NCI-H2029 (cell line): ENCODE measurements around the gene TNFRSF18.

Experiments
- DNase-seq: peaks from one replicate; lab custom pipeline; 2025; lab: John Stamatoyannopoulos, UW

TNFRSF18 gene

GRCh38 chr1:1164701-1165451 is 41.5 kb downstream of the TNFRSF18 start:
- peak; percentile 10 for DNase-seq

GRCh38 chr1:1164361-1164700 is 42.1 kb downstream of the TNFRSF18 start:
- DNase-seq = no peak

DNA sequence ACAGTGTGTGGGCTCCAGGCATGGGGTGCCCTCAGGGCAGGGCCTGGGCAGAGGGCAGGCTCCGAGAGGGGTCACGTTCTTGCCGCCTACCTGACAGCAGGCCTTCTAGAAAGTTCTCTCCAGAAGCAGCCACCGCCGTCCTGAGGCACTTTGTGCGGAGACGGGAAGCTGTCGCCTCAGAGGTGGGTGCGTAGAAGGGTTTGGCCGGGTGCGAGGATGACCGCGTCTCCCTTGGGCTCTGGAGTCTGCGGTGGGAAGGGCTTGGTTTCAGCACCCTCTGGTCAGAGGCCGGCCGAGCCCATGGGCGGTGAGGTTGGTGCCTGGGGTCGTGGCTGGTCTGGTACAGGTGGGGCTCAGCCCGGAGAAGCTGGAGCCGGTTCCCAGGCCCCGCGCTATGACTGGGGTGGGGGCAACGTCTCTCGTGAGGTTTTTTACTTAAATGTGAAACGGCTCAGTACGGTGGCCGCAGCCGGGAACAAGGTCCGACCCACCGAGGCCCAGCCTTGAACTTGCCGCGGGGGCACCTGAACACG is 42.8 kb downstream of the TNFRSF18 start:
- no peak for DNase-seq

GRCh38 chr1:1162597-1163537 is 43.5 kb downstream of the TNFRSF18 start:
- DNase-seq = peak; percentile 92

GRCh38 chr1:1161683-1162079 is 44.7 kb downstream of the TNFRSF18 start:
- no peak for DNase-seq

DNA sequence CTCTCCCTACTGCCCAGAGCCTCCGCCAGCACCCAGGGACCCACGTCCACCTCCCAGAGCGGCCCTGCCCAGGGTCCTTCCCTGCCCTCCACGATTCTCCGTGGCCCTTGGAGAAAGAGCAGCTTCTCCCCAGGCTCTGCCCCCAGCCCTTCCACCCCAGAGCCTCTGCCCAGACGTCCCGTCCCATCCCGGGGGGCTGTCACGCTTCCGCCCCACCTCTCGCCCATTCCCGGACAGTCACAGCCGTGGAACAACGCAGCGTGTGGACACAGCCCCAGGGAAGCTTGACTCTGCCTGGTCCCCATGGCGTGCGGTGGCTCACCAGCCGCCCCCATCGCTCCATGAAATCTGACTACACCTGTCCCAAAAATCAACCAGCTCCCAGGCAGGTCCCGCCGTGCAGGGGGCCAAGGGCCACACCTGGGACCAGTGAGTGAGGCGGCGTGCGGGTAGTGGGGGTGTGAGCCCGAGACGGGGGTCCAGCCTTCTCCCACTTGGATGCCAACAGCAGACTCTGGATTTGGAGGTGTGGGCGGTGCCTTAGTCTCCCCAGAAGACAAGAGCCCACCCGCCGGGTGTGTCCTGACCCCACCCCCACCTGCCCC is 45.2 kb downstream of the TNFRSF18 start:
- DNase-seq = no peak

- DNase-seq = no peak
Observed at GRCh38 chr1:1160281-1160930, 46.0 kb downstream of the TNFRSF18 start.

DNA sequence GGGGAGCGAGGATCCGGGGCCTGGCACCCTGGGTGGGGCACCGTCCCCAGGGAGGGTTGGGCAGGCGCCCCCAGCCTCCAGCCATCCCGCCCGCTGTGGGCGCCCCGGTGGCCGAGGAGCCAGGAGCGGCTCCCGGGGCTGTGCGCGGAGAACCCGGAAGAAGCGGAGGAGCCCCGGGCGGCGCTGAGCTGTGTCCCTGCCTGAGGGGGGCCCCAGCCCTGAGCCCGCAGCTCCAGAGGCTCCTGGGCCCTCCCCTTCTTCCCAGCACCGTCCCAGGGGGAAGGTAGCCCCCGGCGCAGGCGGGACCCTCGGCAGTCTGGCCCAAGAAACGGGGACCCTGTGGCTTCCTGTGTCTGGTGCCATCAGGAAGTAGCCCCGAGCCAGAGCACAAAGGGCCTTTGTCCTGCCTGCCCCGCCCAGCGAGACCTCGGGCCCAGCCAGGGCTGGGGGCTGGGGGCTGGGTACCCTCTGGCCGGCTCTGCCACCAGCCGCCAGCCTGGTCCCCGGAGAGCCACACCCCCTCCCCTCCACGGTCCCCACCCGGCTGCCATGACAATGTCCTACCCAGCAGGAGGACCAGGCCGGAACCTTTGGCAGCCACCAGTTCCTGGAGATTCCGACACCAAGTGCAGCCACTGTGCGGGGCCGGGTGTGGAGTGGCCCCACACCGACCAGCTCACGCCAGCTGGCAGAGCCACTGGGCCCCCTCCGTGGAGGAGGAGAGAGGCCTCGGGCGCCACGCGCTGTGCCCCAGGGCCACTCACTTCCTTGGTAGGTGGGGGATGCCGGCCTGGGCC is 48.3 kb downstream of the TNFRSF18 start:
- peak; percentile 32 for DNase-seq

- DNase-seq = peak; percentile 60
Observed at GRCh38 chr1:1157426-1157913, 48.9 kb downstream of the TNFRSF18 start.

- no peak for DNase-seq
Observed at GRCh38 chr1:1157033-1157365, 49.4 kb downstream of the TNFRSF18 start.

DNA sequence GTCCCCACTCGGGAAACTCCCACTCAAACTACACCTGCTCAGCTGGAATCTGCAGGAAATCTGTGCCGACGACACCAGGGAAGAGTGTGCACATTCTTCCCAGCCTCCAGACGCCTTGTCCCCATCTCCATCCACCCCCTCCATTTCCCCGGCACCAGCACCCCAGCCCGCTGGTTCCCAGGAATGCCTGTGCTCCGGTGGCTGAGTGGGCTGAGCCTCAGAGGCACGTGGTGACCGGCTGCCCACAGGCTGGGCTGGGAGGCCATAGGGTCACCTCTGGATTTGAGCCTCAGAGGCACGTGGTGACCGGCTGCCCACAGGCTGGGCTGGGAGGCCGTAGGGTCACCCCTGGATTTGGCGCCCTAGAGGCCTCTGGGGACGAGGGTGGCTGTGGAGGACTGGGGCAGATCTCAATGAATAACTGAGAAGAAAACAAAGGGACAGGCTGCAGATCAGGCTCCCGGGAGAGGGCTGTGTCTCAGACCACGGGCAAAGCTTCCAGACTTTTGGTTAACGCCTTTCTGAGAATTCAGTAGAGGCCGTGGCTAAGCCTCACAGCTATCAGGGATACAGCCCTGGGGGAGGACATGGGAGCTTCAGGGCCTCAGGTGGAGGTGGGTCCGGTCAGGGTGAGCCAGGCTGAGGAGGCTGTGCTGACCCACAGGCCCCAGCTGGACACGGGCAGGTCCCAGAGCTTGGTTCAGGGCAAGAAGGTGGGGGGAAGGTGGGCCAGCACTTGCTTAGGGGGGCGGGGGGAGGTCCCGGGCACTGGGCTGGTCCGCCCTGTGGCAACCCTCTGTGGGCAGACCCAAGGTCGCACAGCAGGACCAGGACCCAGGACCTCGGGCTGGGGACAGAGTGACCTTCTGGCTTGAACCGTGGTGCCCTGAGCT is 50.0 kb downstream of the TNFRSF18 start:
- DNase-seq = no peak

DNA sequence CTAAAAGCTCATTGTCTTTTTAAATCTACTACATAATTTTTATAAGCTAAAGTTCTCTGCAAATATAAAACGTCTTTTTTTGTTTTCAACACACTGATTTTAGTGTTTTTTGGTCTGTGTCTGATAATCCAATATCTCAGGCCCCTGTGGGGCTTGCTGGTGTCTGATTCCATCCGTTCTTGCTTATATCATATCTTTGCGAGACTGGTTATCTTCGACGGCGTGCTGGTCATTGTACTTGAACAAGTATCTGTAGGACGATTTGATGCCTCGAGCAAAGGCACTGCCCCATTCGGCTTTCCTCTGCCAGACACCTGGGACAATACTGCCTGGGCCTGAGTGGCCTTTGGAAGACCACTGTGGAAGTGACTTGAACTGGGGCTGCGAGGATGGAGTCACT is 51.1 kb downstream of the TNFRSF18 start:
- DNase-seq = no peak

DNA sequence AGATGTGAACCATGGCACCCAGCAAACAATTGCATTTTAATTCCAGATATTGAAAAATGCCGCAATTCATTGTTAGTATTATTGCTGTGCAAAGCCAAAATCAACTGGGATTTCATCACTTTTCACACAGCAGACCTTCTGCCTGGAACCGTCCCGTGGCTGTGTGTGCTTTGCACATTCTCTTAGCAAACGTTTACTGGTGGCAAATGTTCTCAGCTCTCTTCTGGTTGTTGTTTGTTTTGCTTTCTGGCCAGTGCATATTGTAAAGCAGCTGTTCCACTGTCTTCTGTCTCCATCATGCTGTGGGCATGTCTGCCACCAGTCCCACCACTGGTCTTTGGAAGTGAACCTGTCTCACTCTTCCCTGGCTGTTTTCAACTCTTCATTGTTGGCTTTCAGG is 52.5 kb downstream of the TNFRSF18 start:
- DNase-seq = no peak
